ENCODE results near the gene ABHD5. TPM values are rescaled to one million over a fixed set of nuclear protein-coding genes. Genes with fewer than 3 reads are reported as not detected.

ABHD5 gene
- total RNA-seq, 2 experiments from 2014 or later: 6.5 to 7.9 TPM

DNA sequence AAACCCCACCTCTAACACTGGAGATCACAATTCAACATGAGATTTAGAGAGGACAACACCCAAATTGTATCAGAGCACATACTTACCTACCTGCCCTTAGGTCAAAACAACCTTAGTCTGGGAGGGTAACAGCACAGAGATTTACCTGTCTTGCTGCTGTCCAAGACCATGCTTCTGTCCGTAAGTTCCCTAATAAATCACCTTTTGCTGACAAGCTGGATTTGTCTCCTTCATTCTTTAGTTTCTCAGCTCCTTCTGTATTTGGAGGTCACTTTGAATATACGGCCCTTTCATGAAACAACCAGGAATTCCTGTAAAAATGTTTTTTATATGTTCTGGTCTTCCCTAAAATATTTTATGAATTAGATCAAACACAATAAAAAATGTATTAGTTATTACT lies 1.6 kb upstream of the ABHD5 start:
- intact Hi-C loops (cut with micrococcal nuclease; ENCODE audit: unreplicated experiment): no loop called here
- POLR2A ChIA-PET: interaction anchor here (1.1 kb wide), 1 partner anchor 13 kb away, joined by 3 read pairs; no protein-coding TSS in a partner anchor
- Histone ChIP-seq H3K27ac (ENCODE audit: low read depth, low read length, poor library complexity, severe bottlenecking) (no peak overlapping the region), H3K36me3 (ENCODE audit: insufficient read depth, low read length) (no peaks in the 10 kb centered on the region), H3K9me3 (ENCODE audit: low read length) (no peaks in the 10 kb centered on the region), H3K4me2 (ENCODE audit: low read length) (no peak overlapping the region), H3K9me2 (ENCODE audit: insufficient read depth, low read length) (no peaks in the 10 kb centered on the region), H4K20me1 (ENCODE audit: insufficient read depth, low read length) (no peaks in the 10 kb centered on the region), H3K4me3 (ENCODE audit: low read depth, low read length, poor library complexity, severe bottlenecking) (no peak overlapping the region), H3K4me1 (ENCODE audit: insufficient read depth, low read length, poor library complexity, severe bottlenecking) (peaks cover 20% of the 10 kb centered on the region), H2AFZ (ENCODE audit: low read length) (no peak overlapping the region), H3K79me2 (ENCODE audit: insufficient read depth, low read depth, low read length) (no peaks in the 10 kb centered on the region; the same call in 1 of the 2 replicates)
- no peak for DNase-seq (ENCODE audit: low spot score)
- BruUV-seq (replicated peaks): no TSS peak
- CTCF ChIA-PET (ENCODE audit: unreplicated experiment): no interaction called here
- no peak for TF ChIP-seq EZH2phosphoT487 (IDR thresholded peaks at IDR 0.05; ENCODE audit: borderline replicate concordance, low read depth, low read length)
- TF ChIP-seq, protein P1, sequence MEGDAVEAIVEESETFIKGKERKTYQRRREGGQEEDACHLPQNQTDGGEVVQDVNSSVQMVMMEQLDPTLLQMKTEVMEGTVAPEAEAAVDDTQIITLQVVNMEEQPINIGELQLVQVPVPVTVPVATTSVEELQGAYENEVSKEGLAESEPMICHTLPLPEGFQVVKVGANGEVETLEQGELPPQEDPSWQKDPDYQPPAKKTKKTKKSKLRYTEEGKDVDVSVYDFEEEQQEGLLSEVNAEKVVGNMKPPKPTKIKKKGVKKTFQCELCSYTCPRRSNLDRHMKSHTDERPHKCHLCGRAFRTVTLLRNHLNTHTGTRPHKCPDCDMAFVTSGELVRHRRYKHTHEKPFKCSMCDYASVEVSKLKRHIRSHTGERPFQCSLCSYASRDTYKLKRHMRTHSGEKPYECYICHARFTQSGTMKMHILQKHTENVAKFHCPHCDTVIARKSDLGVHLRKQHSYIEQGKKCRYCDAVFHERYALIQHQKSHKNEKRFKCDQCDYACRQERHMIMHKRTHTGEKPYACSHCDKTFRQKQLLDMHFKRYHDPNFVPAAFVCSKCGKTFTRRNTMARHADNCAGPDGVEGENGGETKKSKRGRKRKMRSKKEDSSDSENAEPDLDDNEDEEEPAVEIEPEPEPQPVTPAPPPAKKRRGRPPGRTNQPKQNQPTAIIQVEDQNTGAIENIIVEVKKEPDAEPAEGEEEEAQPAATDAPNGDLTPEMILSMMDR (conservative IDR thresholded peaks at IDR 0.05; ENCODE audit: low read length): no peak

DNA sequence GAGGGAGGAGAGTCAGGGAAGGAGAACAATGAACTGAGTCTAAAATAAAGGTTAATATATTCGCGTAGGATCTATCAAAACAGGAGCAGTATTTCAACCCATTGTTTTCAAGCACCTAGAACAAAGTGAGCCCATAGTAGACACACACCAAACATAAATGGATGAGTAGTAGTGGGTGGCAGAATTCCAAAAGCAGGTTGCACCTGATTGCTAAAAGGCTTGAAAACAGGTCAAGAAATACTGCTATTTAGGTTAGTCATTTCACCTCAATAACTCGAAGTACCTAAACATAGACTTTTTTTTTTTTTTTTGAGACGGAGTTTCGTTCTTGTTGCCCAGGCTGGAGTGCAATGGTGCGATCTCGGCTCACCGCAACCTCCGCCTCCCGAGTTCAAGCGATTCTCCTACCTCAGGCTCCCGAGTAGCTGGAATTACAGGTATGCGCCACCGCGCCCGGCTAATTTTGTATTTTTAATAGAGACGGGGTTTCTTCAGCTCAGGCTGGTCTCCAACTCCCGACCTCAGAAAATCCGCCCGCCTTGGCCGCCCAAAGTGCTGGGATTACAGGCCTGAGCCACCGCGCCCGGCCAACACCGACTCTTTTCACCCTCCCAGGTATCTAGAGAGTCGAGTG lies 855 bp upstream of the ABHD5 start:
- DNase-seq (ENCODE audit: low spot score): no peak
- peak overlapping the region; percentile 73 for H3K4me3 ChIP-seq (ENCODE audit: low read depth, low read length, poor library complexity, severe bottlenecking)
- no TSS peak for BruUV-seq (replicated peaks)

More for the DNA sequence above, 855 bp upstream of the ABHD5 start:
- Histone ChIP-seq H3K9me2 (ENCODE audit: insufficient read depth, low read length) (no peaks in the 10 kb centered on the region), H3K4me1 (ENCODE audit: insufficient read depth, low read length, poor library complexity, severe bottlenecking) (peaks cover 20% of the 10 kb centered on the region), H3K9me3 (ENCODE audit: low read length) (no peaks in the 10 kb centered on the region), H4K20me1 (ENCODE audit: insufficient read depth, low read length) (no peaks in the 10 kb centered on the region), H3K36me3 (ENCODE audit: insufficient read depth, low read length) (no peaks in the 10 kb centered on the region), H3K27ac (ENCODE audit: low read depth, low read length, poor library complexity, severe bottlenecking) (no peak overlapping the region), H3K4me2 (ENCODE audit: low read length) (peak overlapping the region; percentile 87; the same call in 1 of the 2 replicates), H2AFZ (ENCODE audit: low read length) (peak overlapping the region; percentile 85), H3K79me2 (ENCODE audit: insufficient read depth, low read depth, low read length) (no peaks in the 10 kb centered on the region; the same call in 1 of the 2 replicates)
- POLR2A ChIA-PET: interaction anchor here (0.7 to 1.6 kb wide), 5 partner anchors 9 to 1142 kb away, joined by 3 to 8 read pairs (median 3); partner anchors contain the start of gene ANO10
- TF ChIP-seq, protein P1 (conservative IDR thresholded peaks at IDR 0.05; ENCODE audit: low read length): no peak
- TF ChIP-seq EZH2phosphoT487 (IDR thresholded peaks at IDR 0.05; ENCODE audit: borderline replicate concordance, low read depth, low read length): no peak
- intact Hi-C loops (cut with micrococcal nuclease; ENCODE audit: unreplicated experiment): loop anchor here (5.0 kb wide), 2 partner anchors 68 to 307 kb away; partner anchors contain the start of gene ANO10
- CTCF ChIA-PET (ENCODE audit: unreplicated experiment): no interaction called here
